ENCODE measurements around the gene ARHGEF28.

The ARHGEF28 gene, protein sequence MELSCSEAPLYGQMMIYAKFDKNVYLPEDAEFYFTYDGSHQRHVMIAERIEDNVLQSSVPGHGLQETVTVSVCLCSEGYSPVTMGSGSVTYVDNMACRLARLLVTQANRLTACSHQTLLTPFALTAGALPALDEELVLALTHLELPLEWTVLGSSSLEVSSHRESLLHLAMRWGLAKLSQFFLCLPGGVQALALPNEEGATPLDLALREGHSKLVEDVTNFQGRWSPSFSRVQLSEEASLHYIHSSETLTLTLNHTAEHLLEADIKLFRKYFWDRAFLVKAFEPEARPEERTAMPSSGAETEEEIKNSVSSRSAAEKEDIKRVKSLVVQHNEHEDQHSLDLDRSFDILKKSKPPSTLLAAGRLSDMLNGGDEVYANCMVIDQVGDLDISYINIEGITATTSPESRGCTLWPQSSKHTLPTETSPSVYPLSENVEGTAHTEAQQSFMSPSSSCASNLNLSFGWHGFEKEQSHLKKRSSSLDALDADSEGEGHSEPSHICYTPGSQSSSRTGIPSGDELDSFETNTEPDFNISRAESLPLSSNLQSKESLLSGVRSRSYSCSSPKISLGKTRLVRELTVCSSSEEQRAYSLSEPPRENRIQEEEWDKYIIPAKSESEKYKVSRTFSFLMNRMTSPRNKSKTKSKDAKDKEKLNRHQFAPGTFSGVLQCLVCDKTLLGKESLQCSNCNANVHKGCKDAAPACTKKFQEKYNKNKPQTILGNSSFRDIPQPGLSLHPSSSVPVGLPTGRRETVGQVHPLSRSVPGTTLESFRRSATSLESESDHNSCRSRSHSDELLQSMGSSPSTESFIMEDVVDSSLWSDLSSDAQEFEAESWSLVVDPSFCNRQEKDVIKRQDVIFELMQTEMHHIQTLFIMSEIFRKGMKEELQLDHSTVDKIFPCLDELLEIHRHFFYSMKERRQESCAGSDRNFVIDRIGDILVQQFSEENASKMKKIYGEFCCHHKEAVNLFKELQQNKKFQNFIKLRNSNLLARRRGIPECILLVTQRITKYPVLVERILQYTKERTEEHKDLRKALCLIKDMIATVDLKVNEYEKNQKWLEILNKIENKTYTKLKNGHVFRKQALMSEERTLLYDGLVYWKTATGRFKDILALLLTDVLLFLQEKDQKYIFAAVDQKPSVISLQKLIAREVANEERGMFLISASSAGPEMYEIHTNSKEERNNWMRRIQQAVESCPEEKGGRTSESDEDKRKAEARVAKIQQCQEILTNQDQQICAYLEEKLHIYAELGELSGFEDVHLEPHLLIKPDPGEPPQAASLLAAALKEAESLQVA (N-terminal part only)

DNA sequence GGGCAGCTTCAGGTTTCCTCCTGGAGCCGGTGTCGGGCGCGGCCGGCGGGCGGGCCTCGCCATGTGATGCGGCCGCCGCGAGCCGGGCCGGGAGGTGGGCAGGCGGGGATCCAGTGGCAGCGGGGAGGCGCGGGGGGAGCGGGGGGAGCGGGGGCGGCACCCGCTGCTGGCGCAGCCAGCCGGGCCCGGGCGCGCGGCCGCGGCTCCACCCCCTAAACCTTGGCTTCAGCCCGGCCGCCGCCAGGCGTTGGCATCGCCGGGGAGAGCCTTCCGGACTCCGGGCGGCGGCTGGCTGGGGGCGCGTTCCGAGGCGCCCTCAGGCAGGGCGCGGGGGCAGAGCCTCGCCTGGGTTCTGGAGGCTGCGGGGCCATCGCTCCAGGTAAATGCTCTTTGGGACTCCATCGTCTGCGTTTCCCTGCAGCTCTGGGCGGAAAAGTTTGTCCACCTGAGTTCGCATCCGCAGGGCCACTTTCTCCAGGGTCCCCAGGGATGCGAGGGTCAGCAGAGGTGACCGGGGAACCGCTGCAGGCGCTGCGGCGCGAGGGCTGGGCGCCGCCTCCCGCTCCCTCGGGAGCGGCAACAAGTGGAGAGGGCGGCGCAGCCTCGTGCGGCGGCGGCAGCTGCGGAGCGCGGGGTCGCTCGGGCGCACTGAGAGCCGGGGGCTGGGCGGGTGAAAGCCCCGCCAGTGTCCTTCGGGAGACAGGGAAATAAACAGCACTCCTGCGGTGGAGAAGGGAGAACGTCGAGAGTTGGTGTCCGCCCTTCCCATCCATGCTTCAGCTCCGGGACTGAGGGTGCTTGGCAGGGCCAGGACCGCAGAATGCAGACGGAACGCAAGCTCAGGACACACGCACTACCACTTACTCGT is at the start of gene ARHGEF28:
ARHGEF28 (plus strand) TSS at position 253 of the 868 bp plus-strand sequence. CDS start 58,656 bp downstream, outside the sequence.
- DNase-seq: peak in 1 of 2 donors; percentile 42

DNA sequence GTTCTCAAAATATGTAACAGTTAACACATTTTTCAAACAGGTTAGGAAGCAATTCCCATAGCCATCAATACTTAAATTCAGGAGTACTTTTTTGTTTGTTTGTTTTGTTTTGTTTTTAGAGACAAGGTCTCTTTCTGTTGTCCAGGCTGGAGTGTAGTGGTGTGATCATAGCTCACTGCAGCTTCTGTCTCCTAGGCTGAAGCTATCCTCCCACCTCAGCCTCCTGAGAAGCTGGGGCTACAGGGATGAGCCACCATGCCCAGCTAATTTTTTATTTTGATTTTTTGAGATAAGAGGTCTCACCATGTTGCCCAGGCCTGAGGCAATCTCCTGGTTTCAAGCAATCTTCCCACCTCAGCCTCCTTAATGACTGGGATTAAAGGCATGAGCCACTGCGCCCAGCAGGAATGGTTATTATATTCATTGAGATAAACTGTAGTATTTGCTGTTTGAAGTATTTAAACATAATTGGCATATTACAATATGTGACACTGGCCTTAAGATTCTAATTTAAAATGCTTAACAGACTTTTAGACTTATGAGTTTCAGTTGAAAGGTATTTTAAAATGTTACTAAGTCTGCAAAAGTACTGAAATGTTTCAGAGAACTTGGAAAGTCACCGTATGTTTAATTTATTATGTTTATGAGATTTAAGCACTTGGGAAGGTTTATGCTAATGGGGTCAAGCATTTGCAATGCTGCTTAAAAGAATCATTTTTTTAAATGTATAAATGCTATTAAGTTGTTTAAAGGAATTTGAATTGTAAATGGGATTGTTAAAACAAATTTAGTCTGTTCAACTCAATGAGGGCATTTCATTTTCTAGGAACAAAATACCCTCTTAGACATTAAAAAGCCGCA is 43.5 kb upstream of the ARHGEF28 start:
- DNase-seq: no peak

DNA sequence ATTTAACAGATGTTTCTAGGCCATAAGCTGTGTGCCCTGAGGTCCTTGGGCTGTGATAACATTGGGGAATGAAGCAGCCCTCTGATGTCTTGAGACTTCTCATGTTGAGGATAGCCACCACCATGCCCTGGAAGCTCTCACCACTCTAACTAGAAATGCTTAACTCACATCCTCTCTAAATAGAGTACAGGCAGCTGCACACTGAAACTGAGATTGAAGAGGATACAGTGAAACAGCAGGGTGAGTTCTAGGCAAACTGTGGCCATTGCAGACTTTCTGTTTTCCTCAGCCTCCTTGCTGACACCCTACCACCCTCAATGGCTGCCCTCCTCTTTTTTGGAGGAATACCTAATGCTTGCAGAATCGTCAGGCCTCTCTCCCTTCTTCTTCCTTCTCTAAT is 38.1 kb upstream of the ARHGEF28 start:
- no peak for DNase-seq

DNA sequence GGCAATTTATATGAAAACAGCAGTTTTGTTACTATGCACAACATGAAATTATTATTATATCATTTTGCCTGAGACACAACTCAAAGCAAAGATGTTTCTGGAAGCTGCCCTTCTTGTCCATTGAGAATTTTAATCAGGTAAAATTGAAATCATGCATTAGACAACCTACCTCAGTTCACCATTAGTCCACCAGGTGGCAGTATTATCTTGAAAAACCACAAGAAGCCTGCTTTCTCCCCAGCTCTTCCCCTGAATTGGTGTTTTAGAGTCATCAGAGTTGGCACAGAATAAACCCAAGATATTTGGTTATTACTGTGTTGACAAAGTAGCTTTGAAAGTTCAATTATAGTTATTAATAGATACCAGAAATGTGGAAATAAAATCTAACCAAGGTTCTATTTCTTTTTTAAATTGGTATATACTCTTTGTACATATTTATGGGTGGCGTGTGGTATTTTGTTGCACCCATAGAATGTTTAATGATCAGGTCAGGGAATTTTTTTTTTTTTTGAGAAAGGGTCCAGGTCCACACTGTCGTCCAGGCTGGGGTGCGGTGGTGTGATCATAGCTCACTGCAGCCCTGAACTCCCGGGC is 34.8 kb upstream of the ARHGEF28 start:
- peak; percentile 29 to 75 for DNase-seq

DNA sequence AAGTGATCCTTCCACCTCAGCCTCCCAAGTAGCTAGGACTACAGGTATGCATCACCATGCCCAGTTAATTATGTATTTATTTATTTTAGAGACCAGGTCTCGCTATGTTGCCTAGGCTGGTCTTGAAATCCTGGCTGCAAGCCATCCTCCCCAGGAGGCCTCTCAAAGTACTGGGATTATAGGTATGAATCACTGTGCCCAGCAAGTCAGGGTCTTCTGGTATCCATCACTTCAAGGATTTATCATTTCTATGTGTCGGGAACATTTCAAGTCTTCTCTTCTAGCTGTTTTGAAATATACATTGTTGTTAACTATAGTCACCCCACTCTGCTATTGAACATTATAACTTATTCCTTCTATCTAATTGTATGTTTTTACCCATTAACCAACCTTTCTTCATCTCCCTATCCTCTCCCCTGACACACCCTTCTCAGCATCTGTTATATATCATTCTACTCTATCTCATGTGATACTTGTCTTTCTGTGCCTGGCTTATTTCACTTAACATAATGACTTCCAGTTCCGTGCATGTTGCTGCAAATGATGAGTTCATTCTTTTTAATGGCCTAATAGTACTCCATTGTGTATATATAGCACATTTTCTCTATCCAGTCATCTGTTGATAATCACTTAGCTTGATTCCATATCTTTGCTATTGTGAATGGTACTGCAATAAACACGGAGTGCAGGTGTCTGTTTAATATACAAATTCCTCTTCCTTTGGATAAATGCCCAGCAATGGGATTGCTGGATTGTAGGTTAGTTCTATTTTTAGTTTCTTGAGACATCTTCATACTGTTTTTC is 34.1 kb upstream of the ARHGEF28 start:
- no peak for DNase-seq

DNA sequence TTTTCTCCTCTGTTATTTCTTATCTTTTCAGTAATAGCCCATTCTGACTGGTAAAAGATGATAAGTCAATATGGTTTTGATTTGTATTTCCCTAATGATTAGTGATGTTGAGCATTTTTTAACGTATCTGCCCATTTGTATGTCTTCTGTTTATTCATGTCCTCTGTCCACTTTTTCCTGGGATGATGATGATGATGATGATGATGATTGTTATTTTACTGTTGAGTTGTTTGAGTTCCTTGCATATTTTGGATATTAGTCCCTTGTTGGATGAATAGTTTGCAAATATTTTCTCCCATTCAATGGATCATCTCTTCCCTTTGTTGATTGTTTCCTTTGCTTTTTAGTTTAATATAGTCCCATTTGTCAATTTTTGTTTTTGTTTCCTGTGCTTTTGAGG is 33.4 kb upstream of the ARHGEF28 start:
- DNase-seq: no peak

DNA sequence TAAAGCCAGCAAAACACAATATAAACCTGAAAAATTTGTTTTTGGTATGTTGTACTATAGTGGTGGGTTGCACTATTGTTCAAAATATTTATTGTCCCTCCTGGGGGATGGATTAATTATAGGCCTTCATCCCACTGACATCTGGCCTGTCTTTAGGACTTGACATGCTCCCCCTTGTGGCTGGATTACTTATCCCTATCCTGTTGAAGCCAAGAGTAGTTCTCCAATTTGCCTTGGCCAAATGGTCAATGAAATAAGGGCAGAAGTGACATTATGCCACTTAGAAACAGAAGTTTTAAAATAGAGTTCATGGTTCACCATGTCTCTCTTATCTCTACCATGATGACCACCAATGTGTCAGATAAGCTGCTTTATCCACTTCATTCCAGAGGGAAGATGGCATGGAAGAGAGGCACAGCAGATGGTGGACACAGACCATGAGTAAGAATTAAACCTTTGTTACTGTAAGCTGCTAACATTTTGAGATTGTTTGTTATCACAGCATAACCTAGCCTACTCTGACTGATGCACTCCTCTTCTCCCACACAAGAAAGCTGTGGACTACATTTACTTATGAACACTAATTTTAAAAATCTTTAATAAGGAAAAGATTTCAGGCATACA is 29.2 kb upstream of the ARHGEF28 start:
- DNase-seq: peak in 1 of 2 donors; percentile 15

DNA sequence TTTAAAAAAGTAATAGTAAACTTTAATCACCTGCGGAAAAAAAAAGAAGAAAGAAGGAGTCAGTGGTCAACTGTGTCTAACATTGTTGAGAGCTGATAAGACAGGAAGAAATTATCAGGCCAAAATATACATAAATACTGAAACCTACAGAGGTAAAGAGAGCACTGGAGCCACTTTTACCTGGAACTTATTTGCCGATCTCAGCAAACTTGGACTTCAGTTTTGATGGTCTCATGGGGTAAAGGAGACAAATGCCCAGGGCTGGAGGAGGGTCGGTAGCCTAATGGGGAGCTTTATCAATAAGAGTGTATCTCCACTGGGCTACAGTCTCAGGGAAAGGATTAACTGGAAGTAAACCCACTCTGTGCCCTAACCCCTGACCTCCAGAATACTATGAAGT is 26.6 kb upstream of the ARHGEF28 start:
- DNase-seq: no peak

DNA sequence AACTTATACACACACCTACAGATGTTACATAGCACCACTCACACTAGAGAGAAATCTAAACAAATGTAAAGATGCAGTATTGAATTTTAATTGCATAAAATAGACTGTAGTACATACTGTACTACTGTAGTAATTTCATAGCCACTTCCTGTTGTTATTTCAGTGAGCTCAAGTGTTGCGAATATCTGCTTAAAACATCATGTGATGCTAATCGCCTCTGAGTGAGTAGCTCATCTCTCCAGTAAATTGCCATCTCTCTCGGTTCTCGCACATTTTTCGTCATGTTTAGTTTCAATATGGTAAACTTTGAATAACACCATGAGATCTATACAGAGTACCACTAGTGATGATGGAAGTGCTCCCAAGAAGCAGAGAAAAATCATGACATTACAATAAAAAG is 22.0 kb upstream of the ARHGEF28 start:
- no peak for DNase-seq

DNA sequence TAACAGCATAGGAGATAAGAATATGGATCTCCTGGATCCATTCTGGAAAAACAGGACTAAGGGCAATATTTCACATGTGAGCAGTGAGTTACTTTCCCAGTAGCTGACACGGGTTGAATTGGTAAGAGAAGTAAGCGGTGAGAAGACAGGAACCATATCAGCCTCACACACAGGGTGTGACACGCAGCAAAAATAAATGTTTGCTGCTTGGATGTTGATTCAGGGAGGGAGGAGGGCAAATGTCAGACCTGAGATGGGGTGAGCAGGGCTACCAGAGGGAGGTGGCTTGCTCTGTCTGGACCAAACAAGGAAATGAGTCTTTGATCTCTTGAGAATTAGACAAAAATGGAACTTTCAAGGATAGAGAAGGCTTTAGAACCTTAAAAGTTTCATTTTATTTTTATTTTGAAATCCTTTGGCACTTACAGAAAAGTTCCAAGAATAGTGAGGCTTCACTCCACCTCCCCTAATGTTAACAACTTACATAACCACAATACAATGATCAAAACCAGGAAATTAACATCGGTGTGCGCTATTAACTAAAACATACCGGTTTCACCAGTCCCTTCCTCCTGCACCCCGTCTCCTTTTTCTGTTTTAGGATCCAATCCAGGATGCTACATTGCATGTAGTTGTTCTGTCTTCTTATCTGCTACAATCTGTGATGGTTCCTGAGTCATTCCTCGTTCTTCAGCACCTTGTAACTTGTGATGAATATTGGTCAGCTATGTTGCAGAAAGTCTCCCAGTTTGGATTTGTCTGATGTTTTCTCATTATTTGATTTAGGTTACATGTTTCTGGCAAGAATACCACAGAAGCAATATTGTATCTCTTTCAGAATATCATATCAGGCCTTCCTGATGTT is 20.5 kb upstream of the ARHGEF28 start:
- no peak for DNase-seq

DNA sequence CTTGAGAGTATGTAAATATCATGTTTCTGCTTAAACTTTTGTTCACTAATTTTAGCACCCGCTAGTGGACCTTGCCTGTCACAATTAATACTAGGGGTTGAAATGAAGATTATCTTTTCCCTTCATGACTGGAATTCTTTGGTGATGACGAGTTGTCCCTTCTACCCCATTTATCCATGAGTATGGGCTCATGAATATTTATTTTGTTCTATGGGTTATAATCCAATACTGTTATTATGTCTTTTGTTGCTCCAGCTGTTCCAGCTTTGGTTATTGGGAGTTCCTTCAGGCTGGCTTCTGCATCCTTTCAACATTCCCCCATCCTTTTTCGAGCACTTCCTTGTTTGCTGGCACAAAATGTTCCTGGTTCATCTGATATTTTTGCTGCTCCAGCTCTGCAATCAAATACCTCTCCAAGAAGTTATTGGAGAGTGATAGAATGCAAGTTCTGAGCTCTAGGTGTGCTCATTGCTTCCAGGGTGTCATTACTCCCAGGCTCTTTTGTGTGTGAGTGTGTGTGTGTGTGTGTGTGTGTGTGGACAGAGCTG is 19.7 kb upstream of the ARHGEF28 start:
- DNase-seq: no peak

DNA sequence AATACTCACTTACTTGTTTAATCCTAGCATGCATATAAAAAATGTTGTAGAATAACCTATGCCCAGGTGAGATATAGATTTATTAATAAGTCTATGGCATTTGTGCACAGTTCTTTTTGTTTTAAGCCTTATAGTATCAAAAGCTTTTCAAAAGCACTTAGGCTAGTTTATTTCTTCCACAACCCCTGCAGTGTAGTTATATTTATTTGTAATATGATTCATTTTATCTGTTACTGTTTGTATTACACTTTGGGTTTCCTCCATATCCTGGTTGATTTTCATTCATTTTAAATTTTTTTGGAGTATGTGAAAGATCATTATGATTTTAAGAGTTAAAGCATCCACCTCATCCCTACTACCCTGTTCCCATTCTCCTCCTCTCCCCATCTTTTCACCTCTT is 18.8 kb upstream of the ARHGEF28 start:
- DNase-seq: no peak

DNA sequence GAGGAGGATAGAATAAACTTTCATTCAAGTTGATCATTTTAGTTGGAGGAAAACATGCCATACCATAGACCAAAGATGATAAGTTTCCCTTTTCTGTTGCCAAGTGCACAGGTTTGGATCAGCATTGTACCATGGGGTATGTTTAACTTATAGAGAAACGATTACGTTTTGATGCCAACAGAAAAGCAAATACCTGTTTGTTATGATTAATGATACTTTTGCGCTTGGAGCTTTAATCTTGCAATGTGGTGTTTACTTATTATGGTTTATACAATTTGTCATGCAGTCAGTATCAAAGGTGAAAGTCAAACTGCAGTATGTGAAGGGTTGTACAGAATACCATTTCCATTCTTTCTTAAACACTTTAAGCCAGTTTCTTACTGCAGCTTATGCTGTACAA is 13.2 kb upstream of the ARHGEF28 start:
- DNase-seq: no peak

DNA sequence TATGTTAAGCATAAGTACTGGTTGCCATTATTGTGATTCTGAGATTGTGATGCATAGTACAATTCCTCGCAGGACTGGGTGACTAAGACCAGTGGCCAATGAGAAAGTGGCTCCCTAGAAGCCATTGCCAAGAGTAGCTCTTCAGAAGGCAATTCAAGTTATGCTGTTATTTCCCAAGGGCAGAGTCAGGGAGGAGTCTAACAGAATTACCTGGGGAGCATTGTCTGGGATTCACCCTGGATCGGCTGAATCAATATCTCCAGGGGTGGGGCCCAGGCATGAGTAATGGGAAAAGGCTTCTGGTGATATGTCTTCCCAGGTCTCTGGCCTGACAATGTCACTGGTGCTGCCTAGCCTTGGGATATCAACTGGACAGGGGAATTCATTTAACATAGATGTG is 10.9 kb upstream of the ARHGEF28 start:
- no peak for DNase-seq

DNA sequence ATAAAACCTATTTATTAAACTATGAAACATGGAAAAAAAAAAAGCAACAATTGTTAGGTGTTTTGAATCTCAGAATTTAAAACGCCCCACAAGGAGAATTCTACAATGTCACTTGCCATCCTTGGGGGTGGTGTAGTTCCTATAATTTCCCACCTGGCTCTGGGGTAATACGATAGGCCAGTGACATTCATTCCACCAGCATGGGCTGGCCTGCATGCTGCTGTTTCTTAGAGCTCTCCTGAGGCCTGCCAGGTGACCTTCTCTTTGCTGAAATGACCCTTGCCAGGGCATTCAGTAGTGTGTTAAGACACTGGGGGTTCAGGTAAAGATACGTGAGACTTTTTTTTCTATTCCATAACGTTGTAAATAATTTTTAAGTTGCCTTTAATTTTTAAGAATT is 10.0 kb upstream of the ARHGEF28 start:
- DNase-seq: no peak

DNA sequence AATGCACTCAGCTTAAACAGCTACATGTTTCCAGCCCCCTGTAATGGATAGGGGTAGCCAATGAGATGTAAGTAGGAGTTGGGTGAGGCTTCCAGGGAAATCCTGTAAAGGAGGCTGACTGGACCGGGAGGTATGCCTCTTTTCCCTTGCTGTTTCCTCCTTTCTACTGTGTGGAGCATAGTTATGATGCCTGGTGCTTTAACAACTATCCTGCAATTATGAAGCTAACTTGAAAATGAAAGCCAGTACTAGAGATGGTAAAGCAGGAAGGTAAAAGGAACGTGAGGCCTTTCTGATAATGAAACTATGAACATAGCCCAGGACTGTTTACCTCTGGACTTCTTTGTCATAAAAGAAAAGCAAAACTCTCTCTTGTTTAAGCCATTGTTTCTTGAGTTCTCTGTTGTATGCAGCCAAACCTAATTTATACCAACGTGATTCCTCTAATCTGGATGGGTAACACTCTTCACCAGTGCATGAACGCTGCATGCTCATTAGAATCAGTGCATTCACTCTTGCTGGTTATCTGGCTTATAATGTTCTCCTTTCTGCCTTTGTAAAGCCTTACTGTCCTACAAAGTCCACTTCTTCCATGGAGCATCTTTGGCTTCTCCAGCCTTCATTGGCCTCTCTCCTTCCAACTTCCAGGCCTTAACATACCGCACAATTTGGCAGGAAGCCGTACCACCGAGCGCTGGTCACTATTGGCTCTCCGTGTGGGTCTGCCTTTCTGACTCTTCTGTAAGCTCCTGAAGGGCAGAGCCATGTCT is 8.3 kb upstream of the ARHGEF28 start:
- no peak for DNase-seq

Data from CD4-positive, alpha-beta T cell treated with Interleukin-4 for 1 hour (primary cell).